HEK293 (cell line): ENCODE data around the gene PCDHA7.
"Not testable (repeated sequence)": the region's sequence is repeated elsewhere in the genome, so short reads cannot be mapped to it uniquely, and the experiment has no call there.

ENCODE experiments used
- CTCF ChIA-PET: fragments of 350-600 bp; formaldehyde crosslinking; extraction: SDS; loops from one replicate; lab custom pipeline; 2021; ENCODE audit warnings: antibody characterized with exemption; lab: Yijun Ruan, JAX
- POLR2A ChIA-PET: fragments of 300-600 bp; formaldehyde crosslinking; extraction: SDS; loops from one replicate; lab custom pipeline; 2020; ENCODE audit warnings: antibody characterized with exemption, inconsistent platforms; lab: Yijun Ruan, JAX
- H3K27ac ChIP-seq: fragments of 200-500 bp; sonication (Bioruptor generic); 2 replicates; pipeline ENCODE4 v1.5.1; 2014; ENCODE audit warnings: low read depth, low read length, control low read depth, inconsistent platforms; ENCODE audit errors: extremely low read depth
- H3K36me3 ChIP-seq, 2 experiments: fragments of 200-500 bp in 1 of 2; sonication (Bioruptor generic) in 1 of 2; 1 replicate in 1 of 2; 2 replicates in 1 of 2; pipeline ENCODE4 v1.5.1; 2014 to 2017; ENCODE audit warnings: inconsistent platforms in 2 of 2, low read length in 2 of 2; ENCODE audit not compliant: control insufficient read depth in 2 of 2, insufficient read depth in 1 of 2
- H3K4me1 ChIP-seq: fragments of 200-500 bp; sonication (Bioruptor generic); 2 replicates; pipeline ENCODE4 v1.5.1; 2014; ENCODE audit warnings: mild to moderate bottlenecking, low read length, inconsistent platforms; ENCODE audit not compliant: control insufficient read depth, insufficient read depth
- H3K4me3 ChIP-seq: 2 replicates; pipeline ENCODE4 v1.5.1; 2011; ENCODE audit warnings: low read depth, mild to moderate bottlenecking, control low read depth, low read length, moderate library complexity
- H3K9me3 ChIP-seq: fragments of 200-500 bp; sonication (Bioruptor generic); 2 replicates; pipeline ENCODE4 v1.5.1; 2014; ENCODE audit warnings: low read depth, low read length, inconsistent platforms; ENCODE audit not compliant: control insufficient read depth, insufficient read depth
- BCL11B ChIP-seq: fragments of 450-650 bp; formaldehyde crosslinking; IDR thresholded peaks from 2 replicates; pipeline ENCODE4 v1.5.1; 2016; ENCODE audit warnings: low read depth, missing biosample characterization, missing genetic modification characterization
- GLIS1 ChIP-seq: fragments of 450-650 bp; formaldehyde crosslinking; IDR thresholded peaks from 2 replicates; pipeline ENCODE4 v1.5.1; 2016; ENCODE audit warnings: missing biosample characterization, missing genetic modification characterization
- MEIS1 ChIP-seq: sonication (generic); formaldehyde crosslinking; IDR thresholded peaks from 2 replicates; pipeline ENCODE4 v1.8.1; 2022; ENCODE audit warnings: missing genetic modification reagents, mild to moderate bottlenecking, borderline replicate concordance
- SALL2 ChIP-seq: fragments of 450-650 bp; formaldehyde crosslinking; IDR thresholded peaks from 2 replicates; pipeline ENCODE4 v1.5.0; 2017; ENCODE audit warnings: missing biosample characterization, mild to moderate bottlenecking, missing genetic modification characterization, borderline replicate concordance
- ZNF140 ChIP-seq: fragments of 450-650 bp; formaldehyde crosslinking; IDR thresholded peaks from 2 replicates; pipeline ENCODE4 v1.5.1; 2016; ENCODE audit warnings: missing biosample characterization, missing genetic modification characterization
- ZNF654 ChIP-seq: fragments of 450-650 bp; formaldehyde crosslinking; IDR thresholded peaks from 2 replicates; pipeline ENCODE4 v1.5.1; 2016; ENCODE audit warnings: low read depth, missing biosample characterization, missing genetic modification characterization
- TF ChIP-seq, protein P1 (sequence below): fragments of 450-650 bp; formaldehyde crosslinking; IDR thresholded peaks from 2 replicates; pipeline ENCODE4 v1.5.1; 2016; ENCODE audit warnings: missing biosample characterization, missing genetic modification characterization, low read depth
- TF ChIP-seq, protein P2 (sequence below): fragments of 450-650 bp; formaldehyde crosslinking; IDR thresholded peaks from 2 replicates; pipeline ENCODE4 v1.5.1; 2017; ENCODE audit warnings: missing biosample characterization, missing genetic modification characterization
- TF ChIP-seq, protein P3 (sequence below): fragments of 450-650 bp; formaldehyde crosslinking; IDR thresholded peaks from 2 replicates; pipeline ENCODE4 v1.5.1; 2017; ENCODE audit warnings: missing biosample characterization, mild to moderate bottlenecking, missing genetic modification characterization, moderate library complexity
- TF ChIP-seq, protein P4 (sequence below): fragments of 450-650 bp; formaldehyde crosslinking; IDR thresholded peaks from 2 replicates; pipeline ENCODE4 v1.5.1; 2016; ENCODE audit warnings: missing biosample characterization, missing genetic modification characterization

The PCDHA7 gene

DNA sequence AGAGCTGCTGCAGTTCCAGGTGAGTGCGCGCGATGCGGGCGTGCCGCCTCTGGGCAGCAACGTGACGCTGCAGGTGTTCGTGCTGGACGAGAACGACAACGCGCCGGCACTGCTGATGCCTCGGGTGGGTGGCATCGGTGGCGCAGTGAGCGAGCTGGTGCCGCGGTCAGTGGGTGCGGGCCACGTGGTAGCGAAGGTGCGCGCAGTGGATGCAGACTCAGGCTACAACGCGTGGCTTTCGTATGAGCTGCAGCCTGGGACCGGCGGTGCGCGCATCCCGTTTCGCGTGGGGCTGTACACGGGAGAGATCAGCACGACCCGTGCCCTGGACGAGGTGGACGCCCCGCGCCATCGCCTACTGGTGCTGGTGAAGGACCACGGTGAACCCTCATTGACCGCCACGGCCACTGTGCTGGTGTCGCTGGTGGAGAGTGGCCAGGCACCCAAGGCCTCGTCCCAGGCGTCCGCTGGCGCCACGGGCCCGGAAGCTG lies 31.2 kb upstream of the PCDHA7 start (continued):
- TF ChIP-seq, protein P1, sequence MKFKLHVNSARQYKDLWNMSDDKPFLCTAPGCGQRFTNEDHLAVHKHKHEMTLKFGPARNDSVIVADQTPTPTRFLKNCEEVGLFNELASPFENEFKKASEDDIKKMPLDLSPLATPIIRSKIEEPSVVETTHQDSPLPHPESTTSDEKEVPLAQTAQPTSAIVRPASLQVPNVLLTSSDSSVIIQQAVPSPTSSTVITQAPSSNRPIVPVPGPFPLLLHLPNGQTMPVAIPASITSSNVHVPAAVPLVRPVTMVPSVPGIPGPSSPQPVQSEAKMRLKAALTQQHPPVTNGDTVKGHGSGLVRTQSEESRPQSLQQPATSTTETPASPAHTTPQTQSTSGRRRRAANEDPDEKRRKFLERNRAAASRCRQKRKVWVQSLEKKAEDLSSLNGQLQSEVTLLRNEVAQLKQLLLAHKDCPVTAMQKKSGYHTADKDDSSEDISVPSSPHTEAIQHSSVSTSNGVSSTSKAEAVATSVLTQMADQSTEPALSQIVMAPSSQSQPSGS (tag by site-specific recombination): no peak
- TF ChIP-seq BCL11B (no peak), MEIS1 (CRISPR knock-in tag) (no peak)
- TF ChIP-seq, protein P2, sequence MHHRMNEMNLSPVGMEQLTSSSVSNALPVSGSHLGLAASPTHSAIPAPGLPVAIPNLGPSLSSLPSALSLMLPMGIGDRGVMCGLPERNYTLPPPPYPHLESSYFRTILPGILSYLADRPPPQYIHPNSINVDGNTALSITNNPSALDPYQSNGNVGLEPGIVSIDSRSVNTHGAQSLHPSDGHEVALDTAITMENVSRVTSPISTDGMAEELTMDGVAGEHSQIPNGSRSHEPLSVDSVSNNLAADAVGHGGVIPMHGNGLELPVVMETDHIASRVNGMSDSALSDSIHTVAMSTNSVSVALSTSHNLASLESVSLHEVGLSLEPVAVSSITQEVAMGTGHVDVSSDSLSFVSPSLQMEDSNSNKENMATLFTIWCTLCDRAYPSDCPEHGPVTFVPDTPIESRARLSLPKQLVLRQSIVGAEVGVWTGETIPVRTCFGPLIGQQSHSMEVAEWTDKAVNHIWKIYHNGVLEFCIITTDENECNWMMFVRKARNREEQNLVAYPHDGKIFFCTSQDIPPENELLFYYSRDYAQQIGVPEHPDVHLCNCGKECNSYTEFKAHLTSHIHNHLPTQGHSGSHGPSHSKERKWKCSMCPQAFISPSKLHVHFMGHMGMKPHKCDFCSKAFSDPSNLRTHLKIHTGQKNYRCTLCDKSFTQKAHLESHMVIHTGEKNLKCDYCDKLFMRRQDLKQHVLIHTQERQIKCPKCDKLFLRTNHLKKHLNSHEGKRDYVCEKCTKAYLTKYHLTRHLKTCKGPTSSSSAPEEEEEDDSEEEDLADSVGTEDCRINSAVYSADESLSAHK (tag by site-specific recombination): no peak

DNA sequence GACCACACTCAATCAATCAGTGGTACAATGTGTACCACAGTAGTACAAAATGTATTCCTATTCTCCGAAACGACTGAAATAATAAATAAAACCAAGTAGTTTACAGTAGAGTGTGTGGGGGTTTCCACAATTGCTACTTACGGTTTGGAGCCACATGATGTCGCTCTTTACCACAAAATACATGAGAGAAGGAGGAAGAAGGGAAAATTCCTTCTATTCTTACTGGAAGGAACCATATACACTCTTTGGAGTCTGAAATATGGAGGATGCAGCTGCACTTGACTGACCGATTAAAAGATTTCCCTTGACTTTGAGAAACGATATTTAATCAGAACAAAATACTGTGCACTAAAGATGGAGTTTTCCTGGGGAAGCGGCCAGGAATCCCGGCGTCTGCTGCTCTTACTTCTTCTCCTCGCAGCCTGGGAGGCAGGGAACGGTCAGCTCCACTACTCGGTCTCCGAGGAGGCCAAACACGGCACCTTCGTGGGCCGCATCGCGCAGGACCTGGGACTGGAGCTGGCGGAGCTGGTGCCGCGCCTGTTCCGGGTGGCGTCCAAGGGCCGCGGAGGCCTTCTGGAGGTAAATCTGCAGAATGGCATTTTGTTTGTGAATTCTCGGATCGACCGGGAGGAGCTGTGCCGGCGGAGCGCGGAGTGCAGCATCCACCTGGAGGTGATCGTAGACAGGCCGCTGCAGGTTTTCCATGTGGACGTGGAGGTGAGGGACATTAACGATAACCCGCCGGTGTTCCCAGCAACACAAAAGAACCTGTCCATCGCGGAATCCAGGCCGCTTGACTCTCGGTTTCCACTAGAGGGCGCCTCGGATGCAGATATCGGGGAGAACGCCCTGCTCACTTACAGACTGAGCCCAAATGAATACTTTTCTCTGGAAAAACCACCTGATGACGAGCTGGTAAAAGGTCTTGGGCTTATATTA lies 27.0 kb upstream of the PCDHA7 start, which contains the start of gene PCDHA4:
Gene PCDHA4 (plus strand): TSS at position 235 of the 942 bp plus-strand sequence.
- CTCF ChIA-PET: interaction anchor here (0.6 to 2.3 kb wide), 13 partner anchors 9 to 637 kb away, joined by 3 to 9 read pairs (median 3); partner anchors contain the start of genes PCDHA1, PCDHA10, PCDHA2 and PCDHA5

DNA sequence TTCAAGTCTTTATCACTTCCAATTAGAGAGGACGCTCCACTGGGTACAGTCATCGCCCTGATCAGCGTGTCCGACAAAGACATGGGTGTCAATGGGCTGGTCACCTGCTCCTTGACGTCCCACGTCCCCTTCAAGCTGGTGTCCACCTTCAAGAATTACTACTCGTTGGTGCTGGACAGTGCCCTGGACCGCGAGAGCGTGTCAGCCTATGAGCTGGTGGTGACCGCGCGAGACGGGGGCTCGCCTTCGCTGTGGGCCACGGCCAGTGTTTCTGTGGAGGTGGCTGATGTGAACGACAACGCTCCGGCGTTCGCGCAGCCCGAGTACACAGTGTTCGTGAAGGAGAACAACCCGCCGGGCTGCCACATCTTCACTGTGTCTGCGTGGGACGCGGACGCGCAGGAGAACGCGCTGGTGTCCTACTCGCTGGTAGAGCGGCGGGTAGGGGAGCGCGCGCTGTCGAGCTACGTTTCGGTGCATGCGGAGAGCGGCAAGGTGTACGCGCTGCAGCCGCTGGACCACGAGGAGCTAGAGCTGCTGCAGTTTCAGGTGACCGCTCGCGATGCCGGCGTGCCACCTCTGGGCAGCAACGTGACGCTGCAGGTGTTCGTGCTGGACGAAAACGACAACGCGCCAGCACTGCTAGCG lies 25.7 kb upstream of the PCDHA7 start:
- H3K4me1 ChIP-seq, POLR2A ChIA-PET, H3K36me3 ChIP-seq, H3K9me3 ChIP-seq, H3K27ac ChIP-seq, H3K4me3 ChIP-seq: not testable (repeated sequence)
- CTCF ChIA-PET: interaction anchor here (0.7 to 2.2 kb wide), 7 partner anchors 8 to 635 kb away, joined by 3 to 6 read pairs (median 3); partner anchors contain the start of genes PCDHA1 and PCDHA5

More for the DNA sequence above, 27.0 kb upstream of the PCDHA7 start, which contains the start of gene PCDHA4:
- Histone ChIP-seq H3K27ac (no peak within 1 kb of the TSS), H3K4me3 (no peak within 1 kb of the TSS), H3K9me3 (no peaks in the 10 kb centered on the region), H3K4me1 (no peaks in the 10 kb centered on the region), H3K36me3 (no peaks in the 10 kb centered on the region)
- POLR2A ChIA-PET: no interaction called here
- TF ChIP-seq ZNF140: no peak
- TF ChIP-seq ZNF654 (tag by site-specific recombination): peak; percentile 48
- TF ChIP-seq, protein P3, sequence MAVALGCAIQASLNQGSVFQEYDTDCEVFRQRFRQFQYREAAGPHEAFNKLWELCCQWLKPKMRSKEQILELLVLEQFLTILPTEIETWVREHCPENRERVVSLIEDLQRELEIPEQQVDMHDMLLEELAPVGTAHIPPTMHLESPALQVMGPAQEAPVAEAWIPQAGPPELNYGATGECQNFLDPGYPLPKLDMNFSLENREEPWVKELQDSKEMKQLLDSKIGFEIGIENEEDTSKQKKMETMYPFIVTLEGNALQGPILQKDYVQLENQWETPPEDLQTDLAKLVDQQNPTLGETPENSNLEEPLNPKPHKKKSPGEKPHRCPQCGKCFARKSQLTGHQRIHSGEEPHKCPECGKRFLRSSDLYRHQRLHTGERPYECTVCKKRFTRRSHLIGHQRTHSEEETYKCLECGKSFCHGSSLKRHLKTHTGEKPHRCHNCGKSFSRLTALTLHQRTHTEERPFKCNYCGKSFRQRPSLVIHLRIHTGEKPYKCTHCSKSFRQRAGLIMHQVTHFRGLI: no peak
- no peak for TF ChIP-seq SALL2 (tag by site-specific recombination)
- no peak for TF ChIP-seq GLIS1 (tag by site-specific recombination)
- TF ChIP-seq, protein P4, sequence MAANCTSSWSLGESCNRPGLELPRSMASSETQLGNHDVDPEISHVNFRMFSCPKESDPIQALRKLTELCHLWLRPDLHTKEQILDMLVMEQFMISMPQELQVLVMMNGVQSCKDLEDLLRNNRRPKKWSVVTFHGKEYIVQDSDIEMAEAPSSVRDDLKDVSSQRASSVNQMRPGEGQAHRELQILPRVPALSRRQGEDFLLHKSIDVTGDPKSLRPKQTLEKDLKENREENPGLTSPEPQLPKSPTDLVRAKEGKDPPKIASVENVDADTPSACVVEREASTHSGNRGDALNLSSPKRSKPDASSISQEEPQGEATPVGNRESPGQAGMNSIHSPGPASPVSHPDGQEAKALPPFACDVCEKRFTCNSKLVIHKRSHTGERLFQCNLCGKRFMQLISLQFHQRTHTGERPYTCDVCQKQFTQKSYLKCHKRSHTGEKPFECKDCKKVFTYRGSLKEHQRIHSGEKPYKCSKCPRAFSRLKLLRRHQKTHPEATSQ (tag by site-specific recombination): no peak
- TF ChIP-seq, all 188 proteins: peak for 1
